Osteoblast (primary cell): ENCODE measurements around the gene FAM111A. TPM values are rescaled to one million over a fixed set of nuclear protein-coding genes. Genes with fewer than 3 reads are reported as not detected.

Experiments used
- DNase-seq: peaks from one replicate; pipeline ENCODE4 v3.0.0; 2011; ENCODE audit warnings: low spot score, mixed read lengths; ENCODE audit not compliant: insufficient read length; ENCODE audit errors: missing footprints
- H2AFZ ChIP-seq: 2 replicates; pipeline ENCODE4 v1.6.0; 2011; ENCODE audit warnings: mild to moderate bottlenecking, low read length
- H3K27ac ChIP-seq: 2 replicates; pipeline ENCODE4 v1.5.1; 2011; ENCODE audit warnings: mild to moderate bottlenecking, low read depth, low read length, moderate library complexity
- H3K27me3 ChIP-seq: 2 replicates; pipeline ENCODE4 v1.6.0; 2012; ENCODE audit warnings: mild to moderate bottlenecking, control low read depth, inconsistent platforms, low read length, moderate library complexity; ENCODE audit not compliant: insufficient read depth
- H3K36me3 ChIP-seq: 2 replicates; pipeline ENCODE4 v1.5.1; 2011; ENCODE audit warnings: mild to moderate bottlenecking, low read length, control low read depth, moderate library complexity; ENCODE audit not compliant: insufficient read depth
- H3K4me1 ChIP-seq: 2 replicates; pipeline ENCODE4 v1.5.1; 2011; ENCODE audit warnings: mild to moderate bottlenecking, low read length, control low read depth, moderate library complexity; ENCODE audit not compliant: insufficient read depth
- H3K4me2 ChIP-seq: 2 replicates; pipeline ENCODE4 v1.6.0; 2011; ENCODE audit warnings: mild to moderate bottlenecking, low read length; ENCODE audit not compliant: insufficient read depth
- H3K4me3 ChIP-seq: fragments of 200-600 bp; sonication (generic); 3 replicates; pipeline ENCODE4 v1.5.1; 2012; ENCODE audit warnings: mild to moderate bottlenecking, low read length, inconsistent platforms; ENCODE audit not compliant: insufficient read depth
- H3K79me2 ChIP-seq: 2 replicates; pipeline ENCODE4 v1.6.0; 2012; ENCODE audit warnings: mild to moderate bottlenecking, low read length, control low read depth, inconsistent platforms; ENCODE audit not compliant: insufficient read depth
- H3K9me3 ChIP-seq: 2 replicates; pipeline ENCODE4 v1.5.1; 2011; ENCODE audit warnings: low read depth, low read length, control low read depth
- H4K20me1 ChIP-seq: 2 replicates; pipeline ENCODE4 v1.6.0; 2012; ENCODE audit warnings: mild to moderate bottlenecking, low read length, control low read depth; ENCODE audit not compliant: insufficient read depth
- total RNA-seq: library from RNA; depleted of rRNA; stranded (reverse); fragments of >200 nt; gene quantifications from 2 replicates; pipeline ENCODE4 v1.2.3, GENCODE V29; 2012
- TF ChIP-seq, protein P1 (sequence below): IDR thresholded peaks from 2 replicates; pipeline ENCODE4 v1.5.1; 2011; ENCODE audit warnings: mild to moderate bottlenecking, low read depth, low read length, moderate library complexity; ENCODE audit errors: extremely low read depth

Gene FAM111A
- total RNA-seq, 1 donor, result 40.5 TPM

DNA sequence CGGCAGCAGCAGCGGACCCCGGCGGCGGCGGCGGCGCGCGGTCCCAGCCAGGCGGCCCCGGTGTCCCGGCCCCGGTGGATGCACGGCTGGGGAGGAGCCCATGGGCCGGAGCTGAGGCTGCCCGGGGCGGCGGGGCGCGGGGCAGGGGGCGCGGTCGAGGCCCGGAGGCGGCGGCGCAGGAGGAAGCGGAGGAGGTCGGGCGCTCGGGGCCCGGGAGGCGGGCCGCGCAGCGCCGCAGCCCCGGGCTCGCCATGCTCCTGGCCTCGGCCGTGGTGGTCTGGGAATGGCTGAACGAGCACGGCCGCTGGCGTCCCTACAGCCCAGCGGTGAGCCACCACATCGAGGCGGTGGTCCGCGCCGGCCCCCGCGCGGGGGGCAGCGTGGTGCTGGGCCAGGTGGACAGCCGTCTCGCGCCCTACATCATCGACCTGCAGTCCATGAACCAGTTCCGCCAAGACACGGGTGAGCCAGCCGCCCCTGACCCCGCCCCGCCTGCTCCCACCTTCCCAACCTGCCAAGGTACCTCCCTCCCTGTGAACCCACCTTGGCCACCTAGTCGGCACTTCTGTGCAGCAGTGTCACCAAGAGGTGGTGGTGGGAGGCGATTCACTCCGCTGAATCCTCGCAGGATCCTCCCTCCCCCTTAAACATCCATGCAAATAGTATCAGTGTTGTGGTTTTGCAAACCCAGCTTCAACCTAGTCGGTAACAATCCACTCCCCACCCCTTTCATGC lies 29.9 kb downstream of the FAM111A start:
- TF ChIP-seq, protein P1, sequence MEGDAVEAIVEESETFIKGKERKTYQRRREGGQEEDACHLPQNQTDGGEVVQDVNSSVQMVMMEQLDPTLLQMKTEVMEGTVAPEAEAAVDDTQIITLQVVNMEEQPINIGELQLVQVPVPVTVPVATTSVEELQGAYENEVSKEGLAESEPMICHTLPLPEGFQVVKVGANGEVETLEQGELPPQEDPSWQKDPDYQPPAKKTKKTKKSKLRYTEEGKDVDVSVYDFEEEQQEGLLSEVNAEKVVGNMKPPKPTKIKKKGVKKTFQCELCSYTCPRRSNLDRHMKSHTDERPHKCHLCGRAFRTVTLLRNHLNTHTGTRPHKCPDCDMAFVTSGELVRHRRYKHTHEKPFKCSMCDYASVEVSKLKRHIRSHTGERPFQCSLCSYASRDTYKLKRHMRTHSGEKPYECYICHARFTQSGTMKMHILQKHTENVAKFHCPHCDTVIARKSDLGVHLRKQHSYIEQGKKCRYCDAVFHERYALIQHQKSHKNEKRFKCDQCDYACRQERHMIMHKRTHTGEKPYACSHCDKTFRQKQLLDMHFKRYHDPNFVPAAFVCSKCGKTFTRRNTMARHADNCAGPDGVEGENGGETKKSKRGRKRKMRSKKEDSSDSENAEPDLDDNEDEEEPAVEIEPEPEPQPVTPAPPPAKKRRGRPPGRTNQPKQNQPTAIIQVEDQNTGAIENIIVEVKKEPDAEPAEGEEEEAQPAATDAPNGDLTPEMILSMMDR, result no peak
- H3K79me2 ChIP-seq, result no peaks in the 10 kb centered on the region
- peak overlapping the region; percentile 83 for H2AFZ ChIP-seq
- H3K27ac ChIP-seq, result no peak overlapping the region
- H3K36me3 ChIP-seq, result no peaks in the 10 kb centered on the region
- DNase-seq, result peak; percentile 67
- H4K20me1 ChIP-seq, result no peaks in the 10 kb centered on the region
- peaks cover 36% of the 10 kb centered on the region for H3K27me3 ChIP-seq
- H3K9me3 ChIP-seq, result no peaks in the 10 kb centered on the region
- peak overlapping the region; percentile 75 for H3K4me3 ChIP-seq
- H3K4me1 ChIP-seq, result peaks cover 14% of the 10 kb centered on the region
- H3K4me2 ChIP-seq, result peak overlapping the region; percentile 99

DNA sequence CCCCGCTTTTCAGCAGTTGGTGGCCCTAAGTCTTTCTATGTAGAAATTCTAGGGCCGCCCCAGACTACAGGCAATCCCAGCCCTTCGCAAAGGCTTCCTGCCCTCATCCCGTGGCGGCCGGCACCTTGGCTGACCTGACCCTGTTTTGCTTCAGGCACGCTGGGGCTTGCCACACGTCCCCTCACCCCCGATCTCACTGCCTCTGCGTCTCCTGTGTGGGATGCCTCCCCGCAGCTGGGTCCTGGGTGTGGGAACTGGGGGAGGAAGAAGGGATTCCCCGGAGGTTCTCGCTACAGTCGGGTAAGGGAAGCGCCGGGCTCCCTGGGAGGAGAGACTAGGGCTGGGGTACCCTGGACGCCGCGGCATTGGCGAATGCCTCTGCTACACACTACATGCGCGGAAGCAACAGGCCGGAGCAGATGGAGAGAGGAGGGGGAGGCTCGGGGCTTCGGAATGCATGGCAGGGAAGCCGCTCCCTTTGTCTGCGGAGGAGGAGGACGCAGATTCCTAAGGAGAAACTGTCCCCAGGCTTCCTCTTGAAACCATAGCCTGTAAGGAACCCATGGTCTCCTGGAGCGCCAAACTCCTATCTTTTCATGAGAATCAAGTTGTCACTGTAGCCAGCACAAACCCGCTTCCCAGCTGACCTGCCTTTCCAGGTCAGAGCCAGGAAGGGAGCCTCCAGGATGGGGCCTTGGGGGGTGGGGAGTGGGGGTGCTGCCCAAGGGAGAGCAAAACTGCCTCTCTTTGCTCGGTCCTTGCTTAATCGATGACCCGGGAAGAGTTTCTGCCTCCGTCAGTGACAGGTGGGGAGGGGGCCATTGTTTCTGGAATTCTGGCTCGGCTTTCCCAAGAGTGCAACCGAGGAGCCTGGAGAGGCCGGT lies 30.7 kb downstream of the FAM111A start:
- Histone ChIP-seq H2AFZ (peak overlapping the region; percentile 83), H3K4me2 (peak overlapping the region; percentile 99), H3K27ac (no peak overlapping the region), H3K4me1 (peaks cover 14% of the 10 kb centered on the region), H3K9me3 (no peaks in the 10 kb centered on the region), H3K79me2 (no peaks in the 10 kb centered on the region), H3K27me3 (peaks cover 36% of the 10 kb centered on the region), H3K4me3 (peak overlapping the region; percentile 75), H4K20me1 (no peaks in the 10 kb centered on the region), H3K36me3 (no peaks in the 10 kb centered on the region)
- TF ChIP-seq, protein P1, result no peak
- DNase-seq, result peak; percentile 86

DNA sequence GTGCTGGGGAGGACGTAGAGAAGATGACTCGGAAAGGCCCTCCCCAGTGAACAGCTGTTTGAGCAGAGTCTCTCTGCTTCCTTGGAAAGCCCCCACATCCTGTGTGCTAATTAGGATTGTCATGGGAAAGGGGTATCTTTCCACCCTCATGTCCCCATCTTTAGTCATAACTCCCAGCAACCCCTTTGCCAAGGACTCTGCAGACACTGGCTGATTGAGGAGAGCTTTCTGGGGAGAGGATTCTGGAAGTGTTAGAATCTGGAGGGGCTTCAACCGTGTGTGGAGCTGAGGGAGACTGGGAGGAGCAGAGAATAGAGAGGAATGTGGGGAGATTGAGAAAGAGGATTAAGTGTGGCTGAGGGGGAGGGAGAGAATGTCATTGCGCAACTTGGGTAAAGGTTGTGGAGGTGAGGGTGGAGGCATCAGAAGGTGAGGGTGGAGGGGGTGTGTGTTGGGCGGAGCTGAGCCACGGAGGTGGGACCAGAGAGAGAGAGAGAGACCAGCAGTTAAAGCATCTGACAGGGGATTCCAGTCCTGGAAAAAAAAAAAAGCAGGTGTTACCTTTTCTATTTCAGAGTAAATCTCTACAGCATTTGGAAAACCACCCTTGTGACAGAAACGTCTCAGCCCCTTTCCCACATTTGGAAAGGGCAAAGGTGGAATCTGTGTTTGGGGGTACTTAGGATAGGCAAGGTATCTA lies 31.5 kb downstream of the FAM111A start:
- H4K20me1 ChIP-seq, result no peaks in the 10 kb centered on the region
- H3K4me3 ChIP-seq, result no peak overlapping the region
- H3K4me1 ChIP-seq, result peaks cover 14% of the 10 kb centered on the region
- H3K27ac ChIP-seq, result no peak overlapping the region
- no peaks in the 10 kb centered on the region for H3K36me3 ChIP-seq
- no peaks in the 10 kb centered on the region for H3K79me2 ChIP-seq
- DNase-seq, result no peak
- no peak overlapping the region for H2AFZ ChIP-seq
- H3K9me3 ChIP-seq, result no peaks in the 10 kb centered on the region
- TF ChIP-seq, protein P1, result no peak
- H3K4me2 ChIP-seq, result no peak overlapping the region
- H3K27me3 ChIP-seq, result peaks cover 36% of the 10 kb centered on the region

DNA sequence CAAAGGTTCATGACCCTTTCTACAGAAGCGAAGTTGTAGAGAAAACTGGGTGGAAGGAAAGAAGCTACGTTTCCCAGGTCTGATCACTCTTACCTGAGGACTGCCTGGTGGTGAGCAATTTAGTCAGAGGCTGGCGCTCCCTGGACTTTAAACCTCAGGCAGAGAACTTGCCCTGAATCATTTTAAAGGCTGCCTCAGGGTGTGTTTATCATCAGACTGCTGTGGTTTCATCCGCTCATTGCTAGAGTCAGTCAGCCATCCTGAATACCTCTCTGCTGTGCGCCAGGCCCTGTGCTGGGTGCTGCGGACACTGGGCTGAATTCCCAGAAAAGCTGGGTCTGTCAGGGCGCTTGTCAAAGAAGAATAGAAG lies 32.0 kb downstream of the FAM111A start:
- peak; percentile 69 for DNase-seq
- Histone ChIP-seq H2AFZ (no peak overlapping the region), H3K27ac (no peak overlapping the region), H4K20me1 (no peaks in the 10 kb centered on the region), H3K9me3 (no peaks in the 10 kb centered on the region), H3K27me3 (peaks cover 36% of the 10 kb centered on the region), H3K36me3 (no peaks in the 10 kb centered on the region), H3K4me3 (no peak overlapping the region), H3K4me1 (peaks cover 14% of the 10 kb centered on the region), H3K79me2 (no peaks in the 10 kb centered on the region), H3K4me2 (no peak overlapping the region)
- TF ChIP-seq, protein P1, result no peak
